ENCODE data around the gene NLRP6. TPM values are rescaled to one million over a fixed set of nuclear protein-coding genes. Genes with fewer than 3 reads are reported as not detected.

NLRP6 gene
- total RNA-seq, 1 experiment from 2014 or later: not detected

DNA sequence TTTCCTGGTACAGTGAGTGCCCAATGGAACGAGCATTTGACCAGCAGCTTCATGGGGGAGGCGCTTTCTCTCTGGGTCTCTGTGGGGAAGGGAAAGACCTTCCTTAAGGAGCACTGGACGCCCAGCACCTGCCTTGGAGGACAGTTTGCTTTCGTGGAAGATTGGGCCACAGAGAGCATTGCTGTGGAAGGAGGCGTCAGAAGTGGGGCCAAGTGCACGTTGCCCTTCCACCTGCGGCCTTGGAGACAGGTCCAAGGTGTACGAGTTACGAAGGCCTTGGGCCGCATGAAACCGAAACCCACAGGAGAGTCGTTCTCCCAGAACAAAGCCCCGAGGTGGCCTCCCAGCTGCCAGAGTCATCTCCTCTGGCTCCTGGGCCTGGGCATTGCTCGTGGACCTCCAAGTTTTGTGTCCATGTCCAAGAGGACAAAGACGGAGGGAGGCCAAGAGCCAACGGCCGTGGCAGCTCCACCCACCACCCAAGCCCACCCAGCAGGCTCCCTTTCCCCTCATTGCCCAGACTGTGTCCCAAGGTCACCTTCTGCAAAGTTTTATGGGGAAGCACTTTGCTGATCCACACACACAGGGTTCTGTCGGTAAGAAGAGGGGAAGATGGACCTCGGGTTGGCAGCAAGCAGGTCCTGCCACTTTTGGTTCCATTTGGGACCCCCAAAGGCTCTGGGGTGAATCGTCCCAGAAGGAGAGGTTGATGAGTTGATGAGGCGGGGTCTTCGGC lies 5.8 kb upstream of the NLRP6 start:
- Histone ChIP-seq H2BK20ac (ENCODE audit: low read depth, low read length, poor library complexity, severe bottlenecking) (no peak overlapping the region), H3T11ph (ENCODE audit: low read length) (no peak overlapping the region), H3K27ac (ENCODE audit: insufficient read length, low read depth, low read length) (no peak overlapping the region), H3K4me2 (ENCODE audit: insufficient read depth, insufficient read length, low read length) (no peak overlapping the region), H3K23me2 (ENCODE audit: insufficient read length, low read depth, low read length, poor library complexity, severe bottlenecking) (no peaks in the 10 kb centered on the region), H3K79me1 (ENCODE audit: insufficient read depth, low read depth, low read length, poor library complexity, severe bottlenecking) (no peaks in the 10 kb centered on the region), H2BK5ac (ENCODE audit: insufficient read length, low read length) (no peak overlapping the region), H3K23ac (ENCODE audit: insufficient read length, low read depth, low read length) (no peak overlapping the region), H2BK12ac (ENCODE audit: insufficient read length, low read depth, low read length) (no peak overlapping the region), H3K9ac (ENCODE audit: extremely low read depth, insufficient read length, low read length) (no peak overlapping the region), H3K79me2 (ENCODE audit: insufficient read depth, low read length) (no peaks in the 10 kb centered on the region), H3K4me1 (ENCODE audit: insufficient read depth, low read length) (peaks cover 6% of the 10 kb centered on the region), H3K18ac (ENCODE audit: insufficient read length, low read depth, low read length) (no peak overlapping the region), H2AFZ (ENCODE audit: low read length) (no peak overlapping the region), H2BK15ac (ENCODE audit: low read depth, low read length) (no peak overlapping the region), H4K8ac (replicated peaks; ENCODE audit: insufficient read length, low read depth, low read length) (no peak overlapping the region), H4K91ac (ENCODE audit: insufficient read length, low read depth, low read length) (no peak overlapping the region), H2BK120ac (ENCODE audit: low read depth, low read length, poor library complexity, severe bottlenecking) (no peak overlapping the region), H3K56ac (ENCODE audit: insufficient read length, low read depth, low read length) (no peak overlapping the region), H3K14ac (ENCODE audit: insufficient read depth, low read length) (no peak overlapping the region), H3K9me3 (ENCODE audit: control insufficient read depth, low read depth, low read length) (no peaks in the 10 kb centered on the region), H4K5ac (ENCODE audit: insufficient read length, low read depth, low read length) (no peak overlapping the region), H2AK5ac (ENCODE audit: insufficient read length, low read length) (no peak overlapping the region), H3K27me3 (ENCODE audit: insufficient read depth, low read length) (no peaks in the 10 kb centered on the region), H4K20me1 (ENCODE audit: control insufficient read depth, insufficient read depth, insufficient read length) (no peaks in the 10 kb centered on the region), H3K4ac (ENCODE audit: low read depth, low read length) (no peak overlapping the region)
- Mint-ChIP-seq H3K27ac (no peak overlapping the region), H3K27me3 (ENCODE audit: low read depth) (peaks cover 11% of the 10 kb centered on the region), H3K4me3 (no peak overlapping the region), H3K4me1 (peaks cover 34 to 42% of the 10 kb centered on the region in 2 experiments), H3K36me3 (ENCODE audit: insufficient read depth in 1 of 3, low read depth in 3 of 3) (no peaks in the 10 kb centered on the region; a peak in 1 of 7 replicates), H3K9me3 (peaks cover 8% of the 10 kb centered on the region in 2 experiments; a peak in 4 of 5 replicates)
- DNase-seq: peak; percentile 20
- no CpG with 5 or more reads among the region's 22 CpGs for WGBS (ENCODE audit: extremely low coverage, insufficient read length, low lambda C conversion rate)
- no peak for TF ChIP-seq CTCF (conservative IDR thresholded peaks at IDR 0.05)

Data from H9 (cell line).